HK-2 (cell line): ENCODE measurements around the gene COL6A2.

Experiments
- DNase-seq: peaks from one replicate; pipeline ENCODE4 v3.0.0-alpha.2; 2018; ENCODE audit not compliant: unreplicated experiment

Gene COL6A2

DNA sequence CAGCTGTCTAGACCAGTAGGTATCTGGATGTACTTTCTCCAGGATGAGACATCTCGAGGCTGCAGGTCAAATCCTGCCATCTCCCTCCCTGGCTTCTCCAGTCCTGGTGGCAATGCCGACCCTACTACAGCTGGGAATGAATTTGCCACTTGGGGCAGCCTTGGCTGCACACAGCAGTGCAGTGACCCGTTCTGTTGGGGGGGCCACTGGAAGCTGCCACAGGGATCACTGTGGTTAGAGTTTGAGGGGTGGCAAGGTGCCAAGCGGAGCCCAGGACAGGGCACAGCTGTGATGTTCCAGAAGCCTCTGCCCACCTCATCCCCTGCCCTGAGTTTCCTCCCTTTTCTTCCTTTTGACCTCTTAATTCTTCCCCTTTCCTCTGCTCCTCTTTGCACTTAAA is 17.1 kb downstream of the COL6A2 start:
- DNase-seq, result no peak

GRCh38 chr21:46115441-46116188 is 17.7 kb downstream of the COL6A2 start:
- no peak for DNase-seq

DNA sequence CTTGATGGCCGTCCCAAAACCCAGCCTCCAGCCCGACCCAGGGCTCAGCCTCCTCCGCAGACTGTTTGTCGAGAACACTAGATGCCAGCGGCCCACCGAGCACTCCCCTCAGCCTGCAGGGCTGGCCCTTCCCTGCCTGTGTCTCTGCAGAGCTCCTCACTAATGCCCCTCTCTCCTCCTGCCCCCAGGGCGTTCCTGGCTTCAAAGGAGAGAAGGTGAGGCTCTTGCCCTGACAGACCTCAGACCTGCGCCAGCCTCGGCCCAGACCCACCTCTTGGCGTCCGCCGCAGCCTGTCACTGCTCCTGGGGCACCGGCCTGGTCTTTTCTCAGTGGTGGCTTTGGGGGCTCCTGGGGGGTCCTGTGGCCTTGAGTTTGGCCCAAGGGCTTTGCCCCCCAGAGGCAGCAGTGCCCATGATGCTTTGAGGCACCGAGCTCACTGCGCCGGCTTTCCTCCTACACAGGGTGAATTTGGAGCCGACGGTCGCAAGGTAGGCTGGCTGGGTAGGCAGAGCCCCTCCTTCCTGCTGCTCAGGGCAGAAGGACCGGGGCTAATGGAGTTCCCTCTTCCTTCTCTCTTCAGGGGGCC is 18.4 kb downstream of the COL6A2 start:
- DNase-seq, result no peak

DNA sequence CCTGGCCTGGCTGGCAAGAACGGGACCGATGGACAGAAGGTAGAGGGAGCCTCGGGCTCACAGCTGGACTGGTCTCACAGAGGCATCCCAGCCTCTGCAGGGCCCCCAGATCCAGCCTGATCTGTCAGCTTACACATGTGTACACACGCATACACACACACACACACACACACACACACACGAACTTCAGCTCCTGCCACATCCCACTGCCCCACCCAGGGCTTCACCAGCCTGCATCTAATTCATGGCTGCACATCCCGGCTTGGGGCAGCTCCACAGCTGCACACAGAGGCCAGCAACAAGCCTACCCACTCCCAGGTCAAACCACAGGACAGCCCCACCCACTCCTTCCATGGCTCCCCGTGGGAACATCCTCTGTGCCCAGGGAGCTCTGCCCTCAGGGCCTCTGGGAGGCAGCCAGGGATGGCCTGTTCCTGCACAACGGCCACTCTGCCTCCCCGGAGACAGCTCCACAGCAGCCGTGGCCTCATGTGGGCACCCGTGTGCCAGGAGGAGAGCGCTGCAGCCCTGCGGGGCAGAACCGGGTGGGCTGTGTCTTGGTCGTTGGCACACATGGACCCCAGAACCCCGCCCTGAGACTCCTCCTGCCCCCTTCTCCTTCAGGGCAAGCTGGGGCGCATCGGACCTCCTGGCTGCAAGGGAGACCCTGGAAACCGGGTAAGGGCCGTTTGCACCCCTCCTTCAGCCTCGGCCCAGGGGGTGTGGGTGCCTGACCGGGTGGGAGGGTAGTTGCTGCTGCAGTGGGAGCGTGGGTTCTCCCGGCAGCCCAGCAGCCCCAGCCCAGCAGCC is 19.1 kb downstream of the COL6A2 start:
- DNase-seq, result no peak

DNA sequence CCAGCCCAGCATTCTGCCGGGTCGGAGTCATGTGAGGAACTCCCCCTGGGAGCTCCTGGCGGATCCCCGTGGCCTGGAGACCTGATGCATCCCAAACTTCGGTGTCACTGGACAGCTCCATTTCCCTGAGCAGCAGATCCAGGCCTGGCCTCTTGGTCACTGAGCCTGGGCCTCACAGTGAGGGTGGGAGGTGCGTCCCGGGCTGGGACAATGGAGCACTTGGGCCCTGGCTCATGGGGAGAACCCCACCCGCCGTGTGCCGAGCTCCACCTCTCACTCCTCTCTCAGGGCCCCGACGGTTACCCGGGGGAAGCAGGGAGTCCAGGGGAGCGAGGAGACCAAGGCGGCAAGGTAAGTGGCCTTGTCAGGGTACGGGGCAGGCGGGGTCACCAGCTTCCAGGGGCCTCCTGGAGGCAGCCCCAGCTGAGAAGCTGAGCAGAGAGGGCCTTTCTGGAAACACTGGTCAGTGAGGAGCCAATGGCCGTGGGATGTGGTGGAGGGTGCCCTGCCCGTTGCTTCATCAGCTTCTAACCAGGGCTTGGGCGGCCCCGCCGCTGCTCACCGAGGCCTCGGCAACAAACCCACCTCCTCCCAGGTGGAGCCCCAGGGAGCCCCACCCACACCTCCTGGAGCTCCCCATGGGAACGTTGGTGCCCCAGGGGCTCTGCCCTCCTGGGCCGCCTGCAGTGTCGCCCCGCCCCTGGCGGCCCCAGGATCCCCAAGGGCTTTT is 19.8 kb downstream of the COL6A2 start:
- DNase-seq, result no peak

- DNase-seq, result no peak
These were observed 20.6 kb downstream of the COL6A2 start for GRCh38 chr21:46118316-46119143.

GRCh38 chr21:46119144-46119636 is 21.3 kb downstream of the COL6A2 start:
- no peak for DNase-seq

DNA sequence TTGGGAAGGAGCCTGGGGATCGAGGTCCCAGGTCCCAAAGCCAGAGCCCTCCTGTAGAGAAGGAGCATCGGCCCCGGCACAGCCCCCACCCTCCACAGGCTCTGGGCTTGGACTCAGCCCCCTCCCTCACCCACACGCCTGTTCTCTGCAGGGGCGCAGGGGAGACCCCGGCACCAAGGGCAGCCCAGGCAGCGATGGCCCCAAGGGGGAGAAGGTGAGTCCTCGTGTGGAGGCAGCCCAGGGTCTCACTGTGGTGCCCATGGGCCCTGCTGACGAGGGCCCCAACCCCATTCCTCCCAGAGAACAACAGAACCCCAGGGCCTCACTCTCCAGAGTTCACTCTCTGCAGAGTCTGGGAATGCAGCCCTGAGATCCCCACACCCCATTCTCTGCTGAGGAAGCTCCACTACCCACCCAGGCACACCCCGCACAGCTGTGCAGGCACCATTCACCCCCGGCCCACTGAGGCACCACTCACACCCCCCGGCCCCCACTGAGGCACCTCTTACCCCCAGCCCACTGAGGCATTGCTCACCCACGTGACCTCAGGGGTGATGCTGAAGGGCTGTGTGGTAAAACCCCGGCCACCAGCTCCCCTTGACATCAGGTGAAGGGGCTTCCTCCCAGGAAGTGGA is 21.8 kb downstream of the COL6A2 start:
- no peak for DNase-seq

GRCh38 chr21:46120301-46121285 is 22.7 kb downstream of the COL6A2 start:
- no peak for DNase-seq

- no peak for DNase-seq
These were observed 23.6 kb downstream of the COL6A2 start for GRCh38 chr21:46121286-46122221.

DNA sequence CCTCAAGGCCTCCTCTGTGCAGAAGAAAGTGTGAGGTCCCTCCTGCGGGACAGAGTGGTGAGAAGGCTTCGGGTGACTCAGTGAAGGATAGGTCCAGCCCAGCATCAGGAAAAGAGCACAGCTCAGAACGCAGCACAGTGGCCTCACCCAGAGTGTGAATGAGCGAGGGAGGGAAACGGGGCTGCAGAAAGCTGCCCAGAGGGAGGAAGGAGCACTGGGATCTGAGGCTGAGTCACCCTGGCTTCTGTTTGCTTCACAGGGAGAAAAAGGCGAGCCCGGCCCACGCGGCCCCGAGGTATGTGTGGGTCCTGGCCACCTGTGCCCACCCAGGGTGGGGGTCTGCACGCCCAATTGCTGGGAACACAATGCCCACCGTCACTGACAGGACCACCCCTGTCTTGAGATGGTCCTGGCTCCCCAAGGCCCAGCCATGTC is 24.3 kb downstream of the COL6A2 start:
- DNase-seq, result no peak

- no peak for DNase-seq
These were observed 25.1 kb downstream of the COL6A2 start for GRCh38 chr21:46122758-46123683.

GRCh38 chr21:46124083-46124925 is 26.4 kb downstream of the COL6A2 start:
- DNase-seq, result no peak

- no peak for DNase-seq
These were observed 27.3 kb downstream of the COL6A2 start for GRCh38 chr21:46124926-46125845.

DNA sequence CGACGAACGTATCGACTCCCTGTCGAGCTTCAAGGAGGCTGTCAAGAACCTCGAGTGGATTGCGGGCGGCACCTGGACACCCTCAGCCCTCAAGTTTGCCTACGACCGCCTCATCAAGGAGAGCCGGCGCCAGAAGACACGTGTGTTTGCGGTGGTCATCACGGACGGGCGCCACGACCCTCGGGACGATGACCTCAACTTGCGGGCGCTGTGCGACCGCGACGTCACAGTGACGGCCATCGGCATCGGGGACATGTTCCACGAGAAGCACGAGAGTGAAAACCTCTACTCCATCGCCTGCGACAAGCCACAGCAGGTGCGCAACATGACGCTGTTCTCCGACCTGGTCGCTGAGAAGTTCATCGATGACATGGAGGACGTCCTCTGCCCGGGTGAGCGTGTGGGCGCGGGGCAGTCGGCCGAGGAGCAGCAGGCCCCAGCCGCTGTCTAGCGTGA is 28.0 kb downstream of the COL6A2 start:
- DNase-seq, result no peak
